Measurements from ENCODE around the gene MDH1B. TPM values are rescaled to one million over a fixed set of nuclear protein-coding genes. Genes with fewer than 3 reads are reported as not detected.

Gene MDH1B
- total RNA-seq, 1 donor from 2014 or later, result 1.8 TPM

DNA sequence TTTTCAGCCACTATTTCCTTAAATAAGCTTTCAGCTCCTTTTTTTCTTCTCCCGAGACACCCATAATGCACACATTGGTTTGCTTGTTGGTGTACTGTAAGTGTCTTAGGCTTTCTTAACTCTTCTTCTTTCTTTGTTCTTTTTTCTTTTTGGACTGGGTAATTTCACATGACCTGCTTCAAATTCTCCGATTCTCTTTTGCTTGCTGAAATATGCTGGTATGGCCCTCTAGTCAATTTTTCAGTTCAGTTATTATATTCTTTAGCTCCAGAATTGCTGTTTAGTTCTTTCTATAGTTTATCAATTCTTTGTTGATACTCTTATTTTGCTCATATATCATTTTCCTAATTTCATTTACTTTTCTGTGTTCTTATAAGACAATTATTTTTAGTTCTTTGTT is 15.5 kb upstream of the MDH1B start:
- H3K36me3 ChIP-seq (ENCODE audit: control insufficient read depth, insufficient read depth, low read length), result peaks cover 1% of the 10 kb centered on the region
- DNase-seq (ENCODE audit: low read depth), result no peak
- TF ChIP-seq, protein P1, sequence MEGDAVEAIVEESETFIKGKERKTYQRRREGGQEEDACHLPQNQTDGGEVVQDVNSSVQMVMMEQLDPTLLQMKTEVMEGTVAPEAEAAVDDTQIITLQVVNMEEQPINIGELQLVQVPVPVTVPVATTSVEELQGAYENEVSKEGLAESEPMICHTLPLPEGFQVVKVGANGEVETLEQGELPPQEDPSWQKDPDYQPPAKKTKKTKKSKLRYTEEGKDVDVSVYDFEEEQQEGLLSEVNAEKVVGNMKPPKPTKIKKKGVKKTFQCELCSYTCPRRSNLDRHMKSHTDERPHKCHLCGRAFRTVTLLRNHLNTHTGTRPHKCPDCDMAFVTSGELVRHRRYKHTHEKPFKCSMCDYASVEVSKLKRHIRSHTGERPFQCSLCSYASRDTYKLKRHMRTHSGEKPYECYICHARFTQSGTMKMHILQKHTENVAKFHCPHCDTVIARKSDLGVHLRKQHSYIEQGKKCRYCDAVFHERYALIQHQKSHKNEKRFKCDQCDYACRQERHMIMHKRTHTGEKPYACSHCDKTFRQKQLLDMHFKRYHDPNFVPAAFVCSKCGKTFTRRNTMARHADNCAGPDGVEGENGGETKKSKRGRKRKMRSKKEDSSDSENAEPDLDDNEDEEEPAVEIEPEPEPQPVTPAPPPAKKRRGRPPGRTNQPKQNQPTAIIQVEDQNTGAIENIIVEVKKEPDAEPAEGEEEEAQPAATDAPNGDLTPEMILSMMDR (IDR thresholded peaks at IDR 0.05; ENCODE audit: insufficient read depth, low read length, poor library complexity, severe bottlenecking), result no peak

DNA sequence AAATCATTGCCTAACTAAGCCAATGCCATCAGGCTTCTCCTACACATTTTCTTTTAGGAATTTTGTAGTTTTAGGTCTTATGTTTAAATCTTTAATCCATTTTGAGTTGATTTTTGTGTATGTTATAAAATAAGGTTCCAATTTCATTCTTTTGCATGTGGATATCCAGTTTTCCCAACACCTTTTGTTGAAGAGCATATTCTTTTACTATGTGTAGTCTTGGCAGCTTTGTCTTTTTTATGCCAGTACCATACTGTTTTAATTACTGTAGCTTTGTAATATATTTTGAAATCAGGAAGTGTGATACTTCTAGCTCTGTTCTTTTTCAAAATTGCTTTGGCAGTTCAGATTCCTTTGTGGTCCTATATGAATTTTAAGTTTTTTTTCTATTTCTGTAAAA is 11.3 kb upstream of the MDH1B start:
- H3K27me3 ChIP-seq (ENCODE audit: control insufficient read depth, insufficient read depth, low read length), result no peaks in the 10 kb centered on the region
- H3K36me3 ChIP-seq (ENCODE audit: control insufficient read depth, insufficient read depth, low read length), result peaks cover 1% of the 10 kb centered on the region
- TF ChIP-seq, protein P1 (IDR thresholded peaks at IDR 0.05; ENCODE audit: insufficient read depth, low read length, poor library complexity, severe bottlenecking), result no peak
- no peak for DNase-seq (ENCODE audit: low read depth)
- no peak overlapping the region for H3K4me3 ChIP-seq (ENCODE audit: low read depth, low read length)

More for the DNA sequence above, 15.5 kb upstream of the MDH1B start:
- no peaks in the 10 kb centered on the region for H3K27me3 ChIP-seq (ENCODE audit: control insufficient read depth, insufficient read depth, low read length)
- H3K4me3 ChIP-seq (ENCODE audit: low read depth, low read length), result no peak overlapping the region

GRCh38 chr2:206774871-206775270 is 9.7 kb upstream of the MDH1B start:
- H3K27me3 ChIP-seq (ENCODE audit: control insufficient read depth, insufficient read depth, low read length), result no peaks in the 10 kb centered on the region
- no peak for DNase-seq (ENCODE audit: low read depth)
- H3K4me3 ChIP-seq (ENCODE audit: low read depth, low read length), result no peak overlapping the region
- H3K36me3 ChIP-seq (ENCODE audit: control insufficient read depth, insufficient read depth, low read length), result peaks cover 1% of the 10 kb centered on the region
- TF ChIP-seq, protein P1 (IDR thresholded peaks at IDR 0.05; ENCODE audit: insufficient read depth, low read length, poor library complexity, severe bottlenecking), result no peak

- Histone ChIP-seq H3K27me3 (ENCODE audit: control insufficient read depth, insufficient read depth, low read length) (peaks cover 2% of the 10 kb centered on the region), H3K4me3 (ENCODE audit: low read depth, low read length) (peak overlapping the region; percentile 63), H3K36me3 (ENCODE audit: control insufficient read depth, insufficient read depth, low read length) (no peaks in the 10 kb centered on the region)
- TF ChIP-seq, protein P1 (IDR thresholded peaks at IDR 0.05; ENCODE audit: insufficient read depth, low read length, poor library complexity, severe bottlenecking), result no peak
- no peak for DNase-seq (ENCODE audit: low read depth)
These were observed 1.2 kb upstream of the MDH1B start for GRCh38 chr2:206766057-206766930.

DNA sequence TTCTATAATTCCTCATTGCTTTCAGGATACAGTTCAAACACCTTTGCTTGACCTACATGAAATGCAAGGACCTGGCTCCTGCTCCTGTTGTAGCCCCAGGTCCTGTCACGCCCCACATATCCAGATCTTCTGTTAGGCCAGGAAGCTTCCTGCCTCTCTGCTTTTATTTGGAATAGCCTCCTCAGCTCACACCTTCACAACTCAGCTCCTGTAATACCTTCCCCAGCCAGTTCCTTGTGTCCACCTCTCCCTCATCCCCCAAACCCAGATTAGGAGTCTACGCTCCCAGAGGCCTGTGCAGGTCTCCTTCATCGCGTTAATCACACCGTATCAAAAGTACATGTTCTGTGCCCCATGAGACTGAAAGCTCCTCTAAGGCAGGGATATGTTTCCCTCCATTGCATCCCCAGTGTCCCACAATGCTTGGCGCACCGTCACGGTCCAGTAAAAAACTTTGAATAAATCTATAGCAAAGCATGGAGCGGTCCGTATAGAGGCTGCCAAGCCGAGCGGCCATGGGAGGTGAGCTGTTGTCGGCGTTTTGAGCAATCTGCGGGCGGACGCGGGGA is 371 bp downstream of the MDH1B start:
- no peak for DNase-seq (ENCODE audit: low read depth)
- Histone ChIP-seq H3K4me3 (ENCODE audit: low read depth, low read length) (peak overlapping the region; percentile 63), H3K27me3 (ENCODE audit: control insufficient read depth, insufficient read depth, low read length) (peaks cover 2% of the 10 kb centered on the region), H3K36me3 (ENCODE audit: control insufficient read depth, insufficient read depth, low read length) (no peaks in the 10 kb centered on the region)
- TF ChIP-seq, protein P1 (IDR thresholded peaks at IDR 0.05; ENCODE audit: insufficient read depth, low read length, poor library complexity, severe bottlenecking), result no peak
